Nephron progenitor cell (in vitro differentiated cells): ENCODE results near the gene KIR3DL3.
"Not testable (repeated sequence)": the region's sequence is repeated elsewhere in the genome, so short reads cannot be mapped to it uniquely, and the experiment has no call there.

Source experiments
- DNase-seq: peaks from one replicate; pipeline ENCODE4 v3.0.0; 2021
- H3K27ac Mint-ChIP-seq: 2 replicates; pipeline ENCODE4 v1.8.0; 2021; ENCODE audit warnings: mild to moderate bottlenecking, moderate library complexity, mixed read lengths
- H3K27me3 Mint-ChIP-seq: 2 replicates; pipeline ENCODE4 v1.8.0; 2021; ENCODE audit warnings: mild to moderate bottlenecking, low read depth, mixed read lengths; ENCODE audit not compliant: poor library complexity
- H3K36me3 Mint-ChIP-seq: 2 replicates; pipeline ENCODE4 v1.8.0; 2021; ENCODE audit warnings: low read depth, mixed read lengths
- H3K4me1 Mint-ChIP-seq: 2 replicates; pipeline ENCODE4 v1.8.0; 2021; ENCODE audit warnings: mixed read lengths
- H3K4me3 Mint-ChIP-seq: 2 replicates; pipeline ENCODE4 v1.8.0; 2021; ENCODE audit warnings: mild to moderate bottlenecking, moderate library complexity, mixed read lengths
- H3K9me3 Mint-ChIP-seq: 2 replicates; pipeline ENCODE4 v1.8.0; 2021; ENCODE audit warnings: mild to moderate bottlenecking, moderate library complexity, mixed read lengths
- CTCF ChIP-seq: fragments of 200-600 bp; sonication (generic); IDR thresholded peaks from 2 replicates; pipeline ENCODE4 v1.5.0; 2021; ENCODE audit warnings: antibody characterized with exemption

Gene KIR3DL3

GRCh38 chr19:54691582-54692297, 32.5 kb upstream of the KIR3DL3 start:
- Mint-ChIP-seq H3K36me3 (no peaks in the 10 kb centered on the region), H3K27me3 (no peaks in the 10 kb centered on the region), H3K4me1 (no peaks in the 10 kb centered on the region), H3K27ac (no peak overlapping the region), H3K9me3 (peaks cover 81% of the 10 kb centered on the region), H3K4me3 (no peak overlapping the region)
- DNase-seq, result no peak
- no peak for TF ChIP-seq CTCF

GRCh38 chr19:54692298-54692615, 32.0 kb upstream of the KIR3DL3 start:
- H3K36me3 Mint-ChIP-seq, result no peaks in the 10 kb centered on the region
- DNase-seq, result no peak
- no peak overlapping the region for H3K4me3 Mint-ChIP-seq
- peaks cover 80% of the 10 kb centered on the region for H3K9me3 Mint-ChIP-seq
- no peak overlapping the region for H3K27ac Mint-ChIP-seq
- no peaks in the 10 kb centered on the region for H3K27me3 Mint-ChIP-seq
- TF ChIP-seq CTCF, result no peak
- H3K4me1 Mint-ChIP-seq, result no peaks in the 10 kb centered on the region

GRCh38 chr19:54694648-54695047, 29.6 kb upstream of the KIR3DL3 start:
- no peak for DNase-seq
- TF ChIP-seq CTCF, result no peak
- H3K9me3 Mint-ChIP-seq, result peaks cover 82% of the 10 kb centered on the region
- H3K27ac Mint-ChIP-seq, result no peak overlapping the region
- H3K27me3 Mint-ChIP-seq, result no peaks in the 10 kb centered on the region
- H3K4me3 Mint-ChIP-seq, result no peak overlapping the region
- H3K36me3 Mint-ChIP-seq, result no peaks in the 10 kb centered on the region
- H3K4me1 Mint-ChIP-seq, result no peaks in the 10 kb centered on the region

GRCh38 chr19:54696117-54696548, 28.1 kb upstream of the KIR3DL3 start:
- DNase-seq, result no peak
- Mint-ChIP-seq H3K27me3 (no peaks in the 10 kb centered on the region), H3K4me1 (no peaks in the 10 kb centered on the region), H3K4me3 (no peak overlapping the region), H3K27ac (no peak overlapping the region), H3K9me3 (peaks cover 85% of the 10 kb centered on the region), H3K36me3 (no peaks in the 10 kb centered on the region)
- TF ChIP-seq CTCF, result no peak

- no peaks in the 10 kb centered on the region for H3K4me1 Mint-ChIP-seq
- peaks cover 85% of the 10 kb centered on the region for H3K9me3 Mint-ChIP-seq
- H3K27me3 Mint-ChIP-seq, result no peaks in the 10 kb centered on the region
- no peak for DNase-seq
- no peak overlapping the region for H3K4me3 Mint-ChIP-seq
- TF ChIP-seq CTCF, result no peak
- no peaks in the 10 kb centered on the region for H3K36me3 Mint-ChIP-seq
- no peak overlapping the region for H3K27ac Mint-ChIP-seq
Measured at GRCh38 chr19:54696766-54697165, 27.5 kb upstream of the KIR3DL3 start.

GRCh38 chr19:54697716-54698115, 26.5 kb upstream of the KIR3DL3 start:
- not testable (repeated sequence) for H3K27me3 Mint-ChIP-seq, H3K4me1 Mint-ChIP-seq, H3K4me3 Mint-ChIP-seq, H3K27ac Mint-ChIP-seq, H3K36me3 Mint-ChIP-seq, DNase-seq
- H3K9me3 Mint-ChIP-seq, result peaks cover 84% of the 10 kb centered on the region
